ENCODE measurements around the gene VASH1.

VASH1 gene

DNA sequence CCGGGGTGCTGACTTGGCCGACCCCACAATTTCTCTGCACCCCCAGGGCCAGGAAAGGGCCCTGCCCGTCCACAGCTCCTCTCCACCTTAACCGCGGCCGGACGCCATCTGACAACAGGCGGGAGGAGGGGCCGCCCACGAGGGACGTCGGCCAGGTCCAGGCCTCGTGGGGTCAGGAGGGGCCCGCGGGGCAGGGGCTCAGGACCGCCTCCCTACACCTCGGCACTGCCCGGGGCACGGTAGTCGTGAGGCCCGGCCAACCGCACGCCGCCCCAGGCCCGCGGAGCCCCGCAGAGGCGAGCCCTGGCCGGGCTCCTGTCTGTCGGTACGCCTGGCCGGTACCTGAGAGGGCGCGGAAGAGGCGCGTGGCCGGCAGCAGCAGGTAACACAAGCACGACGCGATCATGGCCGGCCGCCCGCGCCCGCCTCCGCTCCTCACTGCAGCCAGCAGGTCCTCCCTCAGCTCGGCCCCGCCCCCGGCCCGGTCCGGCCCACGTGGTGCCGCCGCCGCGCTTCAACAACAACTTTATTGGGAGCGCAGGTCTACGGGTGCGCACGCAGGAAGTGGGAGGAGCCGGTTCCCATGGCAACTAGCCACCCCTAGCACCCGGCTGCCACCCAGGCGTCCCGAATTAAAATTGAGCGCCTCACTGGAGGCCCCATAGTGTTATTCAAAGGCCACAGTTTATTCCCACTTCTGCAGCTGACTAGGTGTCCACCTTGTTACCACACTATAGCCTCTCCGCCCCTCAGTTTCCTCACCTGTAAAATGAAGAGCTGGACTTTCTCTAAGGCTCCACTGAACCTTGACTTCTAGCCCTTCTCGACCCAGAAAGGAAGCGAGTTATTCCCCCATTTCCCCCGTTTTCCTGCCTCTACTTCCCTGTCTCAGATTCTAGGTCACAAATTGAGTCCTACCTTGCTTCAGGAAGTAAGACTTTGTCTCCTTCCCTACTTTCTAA lies 51.4 kb downstream of the VASH1 start, which contains the start of gene ANGEL1:
ANGEL1 (minus strand) TSS at position 461 of the 962 bp plus-strand sequence; CDS start at position 406, 55 bp downstream.
- TF ChIP-seq CTCF (IDR thresholded peaks at IDR 0.05; ENCODE audit: low read depth, low read length), result no peak
- peak within 1 kb of the TSS; percentile 82 for H3K4me3 ChIP-seq (ENCODE audit: low read depth, low read length)

DNA sequence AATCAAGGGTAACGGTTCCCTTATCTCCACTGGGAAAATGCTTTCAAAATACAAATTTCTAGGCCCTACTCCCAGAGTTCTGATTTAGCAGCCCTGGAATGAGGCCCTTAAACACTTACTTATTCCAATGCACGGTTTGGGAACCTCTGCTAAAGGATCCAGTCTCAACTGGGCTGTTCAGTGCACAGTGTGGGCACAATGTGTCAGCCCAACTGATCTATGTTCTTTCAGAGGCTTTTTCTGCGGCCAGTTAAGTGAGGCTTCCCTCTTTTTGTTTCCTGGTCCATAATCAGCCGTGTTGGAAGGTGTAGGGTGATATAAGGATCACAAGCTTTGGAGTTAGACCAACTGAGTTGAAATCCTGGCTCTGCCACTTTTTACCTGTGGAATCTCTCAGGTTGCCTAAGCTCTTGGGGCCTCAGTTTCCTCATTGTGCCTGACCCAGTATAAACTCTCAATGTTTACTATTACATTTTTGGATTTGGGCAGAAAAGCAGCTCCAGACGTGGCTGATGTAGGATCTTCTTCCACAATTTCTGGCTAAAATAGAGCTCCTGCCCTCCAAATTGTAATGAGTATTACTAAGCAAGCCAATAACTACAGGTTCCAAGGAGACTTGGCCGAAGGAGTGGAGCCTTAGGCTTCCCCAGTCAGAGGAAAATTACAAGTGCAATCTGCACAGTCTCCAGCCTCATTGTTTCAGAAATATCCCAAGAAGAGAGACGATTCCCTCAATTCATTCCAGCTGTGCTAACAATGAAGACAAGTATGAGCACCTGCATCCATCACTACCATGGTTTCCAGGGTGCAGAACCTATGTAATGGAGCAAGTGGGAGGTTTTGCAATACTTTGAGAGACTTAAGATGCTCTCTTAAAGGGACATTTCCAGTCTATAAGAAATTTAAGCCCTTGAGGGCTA lies 53.7 kb downstream of the VASH1 start:
- TF ChIP-seq CTCF (IDR thresholded peaks at IDR 0.05; ENCODE audit: low read depth, low read length), result no peak
- H3K4me3 ChIP-seq (ENCODE audit: low read depth, low read length), result no peak overlapping the region

DNA sequence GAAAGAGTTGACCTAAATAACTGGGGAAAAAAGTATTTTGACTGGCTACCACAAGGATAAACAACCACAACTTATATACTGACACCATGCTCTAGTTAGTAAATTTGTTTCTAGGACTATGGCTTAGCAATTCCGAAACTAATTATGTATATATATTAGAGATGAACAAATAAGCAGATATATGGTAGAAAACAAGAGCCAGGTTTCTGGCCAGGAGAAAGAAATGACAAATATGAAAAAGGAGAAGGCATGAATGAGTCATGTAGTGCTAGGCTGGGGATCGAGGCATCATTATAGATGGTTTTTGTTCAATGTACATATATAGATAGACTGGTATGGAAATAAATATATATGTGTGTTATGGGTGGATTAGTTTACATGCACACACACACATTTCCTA lies 59.4 kb downstream of the VASH1 start:
- H3K4me3 ChIP-seq (ENCODE audit: low read depth, low read length), result no peak overlapping the region
- no peak for TF ChIP-seq CTCF (IDR thresholded peaks at IDR 0.05; ENCODE audit: low read depth, low read length)

GRCh38 chr14:76826122-76826521 lies 64.9 kb downstream of the VASH1 start, which contains the start of gene LRRC74A:
TSS of gene LRRC74A (plus strand) at chr14:76826408. CDS start at chr14:76826698, 290 bp downstream.
- TF ChIP-seq CTCF (IDR thresholded peaks at IDR 0.05; ENCODE audit: low read depth, low read length), result no peak
- H3K4me3 ChIP-seq (ENCODE audit: low read depth, low read length), result no peak within 1 kb of the TSS

DNA sequence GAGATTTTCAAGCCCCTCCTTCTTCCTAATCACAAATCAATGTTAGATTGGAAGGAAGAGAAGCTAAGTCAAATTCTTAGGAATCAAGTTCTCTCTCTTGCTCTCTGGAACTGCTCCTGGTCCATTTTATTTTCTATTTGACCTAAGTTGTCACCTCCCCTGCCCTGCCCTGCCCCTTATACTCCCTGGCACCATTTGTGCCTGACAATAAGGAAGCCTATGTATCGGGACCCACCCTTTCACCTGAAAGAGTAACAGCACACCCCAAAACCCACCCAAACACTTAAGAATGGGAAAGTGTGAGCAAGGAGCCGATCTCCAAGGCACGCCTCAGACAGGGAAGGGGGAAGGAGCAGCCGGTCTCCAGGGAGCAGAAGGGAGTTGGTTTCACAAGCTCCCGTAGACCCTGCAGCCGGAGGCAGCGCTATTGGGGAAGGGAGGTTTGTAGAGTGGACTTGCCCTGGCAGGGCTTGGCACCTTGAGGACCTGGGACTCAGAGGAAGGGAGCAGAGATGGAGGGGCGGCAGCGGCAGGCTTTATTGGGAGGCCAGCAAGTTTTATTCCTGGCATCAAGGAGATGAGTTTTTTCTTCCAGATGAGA lies 66.5 kb downstream of the VASH1 start:
- H3K4me3 ChIP-seq (ENCODE audit: low read depth, low read length), result peak overlapping the region; percentile 33; the same call in 1 of the 2 replicates
- no peak for TF ChIP-seq CTCF (IDR thresholded peaks at IDR 0.05; ENCODE audit: low read depth, low read length)

DNA sequence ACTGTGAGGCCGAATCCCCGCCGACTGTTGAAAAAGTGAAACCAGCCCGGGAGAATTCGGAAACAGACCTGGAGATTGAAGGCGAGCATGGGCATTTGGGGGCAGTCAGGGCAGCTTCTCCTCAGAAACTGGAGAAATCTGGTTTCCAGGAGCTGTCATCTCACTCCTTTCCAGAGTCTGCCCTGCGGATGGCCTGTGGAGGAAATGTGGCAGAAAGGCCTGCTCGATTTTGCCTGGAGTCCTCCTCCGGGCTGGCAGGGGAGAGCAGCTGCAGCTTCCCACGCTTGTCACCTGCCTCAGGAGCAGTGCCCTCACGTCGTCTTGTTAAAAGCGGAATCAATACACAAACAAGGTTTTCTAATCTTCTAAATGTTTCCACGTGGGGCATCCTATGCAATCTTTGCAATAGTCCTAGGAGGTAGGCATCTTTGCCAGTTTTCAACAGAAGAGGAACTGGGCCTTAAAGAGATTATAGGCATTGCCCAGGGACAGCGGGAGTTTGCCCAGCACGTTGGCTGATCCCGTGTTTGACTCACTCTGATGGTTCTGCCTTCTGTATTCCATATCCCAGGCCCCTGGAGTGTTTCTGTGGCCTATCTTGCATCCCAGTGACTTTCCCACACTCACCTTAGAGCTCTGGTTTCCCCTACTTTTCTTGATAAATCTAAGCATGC lies 67.2 kb downstream of the VASH1 start:
- H3K4me3 ChIP-seq (ENCODE audit: low read depth, low read length), result peak overlapping the region; percentile 33; the same call in 1 of the 2 replicates
- no peak for TF ChIP-seq CTCF (IDR thresholded peaks at IDR 0.05; ENCODE audit: low read depth, low read length)

Measured in WI38 (cell line).